HG02623 (cell line): ENCODE measurements around the gene ARPC1A.
A peak's percentile ranks its signal among the peaks of the same experiment; 100 is the strongest.
"Not testable (repeated sequence)": the region's sequence is repeated elsewhere in the genome, so short reads cannot be mapped to it uniquely, and the experiment has no call there.

Source experiments
- ATAC-seq: cut with Tn5 transposase; IDR thresholded peaks from one replicate; pipeline ENCODE4 v1.9.1; 2021; ENCODE audit warnings: moderate library complexity; ENCODE audit not compliant: unreplicated experiment

The ARPC1A gene

GRCh38 chr7:99406557-99406956 lies 80.9 kb downstream of the ARPC1A start:
- no peak for ATAC-seq

GRCh38 chr7:99407872-99408378 lies 82.2 kb downstream of the ARPC1A start:
- ATAC-seq: no peak

- peak; percentile 75 for ATAC-seq
These were observed 82.9 kb downstream of the ARPC1A start, which contains the start of the genes BUD31 and PDAP1 for GRCh38 chr7:99408379-99409191. Gene BUD31, plus strand, starts transcription at chr7:99408969. Its CDS starts 2,124 bp downstream, at chr7:99411093. Gene PDAP1, minus strand, starts transcription at chr7:99408597. Its CDS starts 49 bp downstream, at chr7:99408548.

- ATAC-seq: peak; percentile 3
These were observed 83.5 kb downstream of the ARPC1A start for GRCh38 chr7:99409192-99409572.

GRCh38 chr7:99409806-99410205 lies 84.1 kb downstream of the ARPC1A start:
- no peak for ATAC-seq

- no peak for ATAC-seq
These were observed 84.9 kb downstream of the ARPC1A start for GRCh38 chr7:99410635-99411034.

GRCh38 chr7:99415513-99416127 lies 89.9 kb downstream of the ARPC1A start:
- not testable (repeated sequence) for ATAC-seq
